HG03045 (cell line): Measurements from ENCODE around the gene ZNF768.

Experiments used
- ATAC-seq: cut with Tn5 transposase; IDR thresholded peaks from one replicate; pipeline ENCODE4 v1.9.1; 2021; ENCODE audit warnings: mild to moderate bottlenecking, moderate library complexity; ENCODE audit not compliant: unreplicated experiment

ZNF768 gene

GRCh38 chr16:30474684-30475083 is 51.7 kb downstream of the ZNF768 start:
- ATAC-seq: no peak

- ATAC-seq: no peak
Measured at GRCh38 chr16:30474074-30474452, 52.3 kb downstream of the ZNF768 start.
